MCF 10A (cell line): ENCODE measurements around the gene MYO1D. TPM values are rescaled to one million over a fixed set of nuclear protein-coding genes. Genes with fewer than 3 reads are reported as not detected.

ENCODE experiments used
- BruUV-seq: library from RNA; stranded (reverse); fragments of 400-500 nt; replicated peaks from 2 replicates; lab custom pipeline; 2021; lab: Mats Ljungman, UMichigan
- CTCF ChIA-PET: fragments of 300-600 bp; sonication (Branson Sonifier 250); formaldehyde crosslinking; extraction: SDS; loops from one replicate; lab custom pipeline; 2021; ENCODE audit warnings: antibody characterized with exemption, inconsistent platforms; lab: Yijun Ruan, JAX
- POLR2A ChIA-PET: fragments of 300-600, 350-650 bp; sonication (Branson Sonifier 250); formaldehyde crosslinking; extraction: SDS; loops from one replicate; lab custom pipeline; 2020; ENCODE audit warnings: antibody characterized with exemption, inconsistent platforms; lab: Yijun Ruan, JAX
- DNase-seq: peaks from one replicate; pipeline ENCODE4 v3.0.0-alpha.2; 2018; ENCODE audit not compliant: unreplicated experiment
- H3K27ac Mint-ChIP-seq: one replicate; pipeline ENCODE4 v1.8.0; 2022; ENCODE audit warnings: mild to moderate bottlenecking, low read depth, mixed read lengths; ENCODE audit not compliant: unreplicated experiment
- H3K27me3 Mint-ChIP-seq: one replicate; pipeline ENCODE4 v1.8.0; 2022; ENCODE audit warnings: mixed read lengths; ENCODE audit not compliant: insufficient read depth, unreplicated experiment
- H3K36me3 Mint-ChIP-seq: one replicate; pipeline ENCODE4 v1.8.0; 2022; ENCODE audit warnings: mild to moderate bottlenecking, moderate library complexity, mixed read lengths; ENCODE audit not compliant: insufficient read depth, unreplicated experiment
- H3K4me1 Mint-ChIP-seq: one replicate; pipeline ENCODE4 v1.8.0; 2022; ENCODE audit warnings: mixed read lengths; ENCODE audit not compliant: insufficient read depth, unreplicated experiment
- H3K4me3 Mint-ChIP-seq: one replicate; pipeline ENCODE4 v1.8.0; 2022; ENCODE audit warnings: mild to moderate bottlenecking, moderate library complexity, mixed read lengths; ENCODE audit not compliant: unreplicated experiment
- H3K9me3 Mint-ChIP-seq: one replicate; pipeline ENCODE4 v1.8.0; 2022; ENCODE audit warnings: mixed read lengths; ENCODE audit not compliant: unreplicated experiment
- CTCF ChIP-seq: fragments of 200-600 bp; IDR thresholded peaks from one replicate; pipeline ENCODE4 v1.8.0; 2022; ENCODE audit warnings: antibody characterized with exemption, mild to moderate bottlenecking; ENCODE audit not compliant: unreplicated experiment
- intact Hi-C: fragments of 100-400 bp; cut with micrococcal nuclease; formaldehyde crosslinking; loops from 2 replicates; pipeline ENCODE4 v1.14.1; 2022
- total RNA-seq: library from RNA; stranded (reverse); gene quantifications from 2 replicates; pipeline ENCODE4 v1.2.3, GENCODE V29; 2022

The MYO1D gene
- total RNA-seq, 1 experiment from 2014 or later: 30.5 TPM

- H3K27me3 Mint-ChIP-seq: no peaks in the 10 kb centered on the region
- no peak overlapping the region for H3K27ac Mint-ChIP-seq
- peaks cover 6% of the 10 kb centered on the region for H3K36me3 Mint-ChIP-seq
- intact Hi-C loops: no loop called here
- POLR2A ChIA-PET: no interaction called here
- no TSS peak for BruUV-seq
- no peak for TF ChIP-seq CTCF
- H3K4me3 Mint-ChIP-seq: no peak overlapping the region
- H3K4me1 Mint-ChIP-seq: no peaks in the 10 kb centered on the region
- H3K9me3 Mint-ChIP-seq: no peaks in the 10 kb centered on the region
- no peak for DNase-seq
- CTCF ChIA-PET: no interaction called here
These were observed 247.2 kb downstream of the MYO1D start for GRCh38 chr17:32629563-32630190.

- intact Hi-C loops: no loop called here
- CTCF ChIA-PET: interaction anchor here (1.3 kb wide), 1 partner anchor 31 kb away, joined by 5 read pairs; no protein-coding TSS in a partner anchor
- no TSS peak for BruUV-seq
- no peak overlapping the region for H3K4me3 Mint-ChIP-seq
- no peaks in the 10 kb centered on the region for H3K27me3 Mint-ChIP-seq
- H3K27ac Mint-ChIP-seq: no peak overlapping the region
- H3K36me3 Mint-ChIP-seq: peaks cover 6% of the 10 kb centered on the region
- no peak for TF ChIP-seq CTCF
- no peak for DNase-seq
- no peaks in the 10 kb centered on the region for H3K9me3 Mint-ChIP-seq
- POLR2A ChIA-PET: interaction anchor here (0.7 to 1.3 kb wide), 2 partner anchors 11 to 108 kb away, joined by 3 to 4 read pairs; no protein-coding TSS in a partner anchor
- no peaks in the 10 kb centered on the region for H3K4me1 Mint-ChIP-seq
These were observed 248.5 kb downstream of the MYO1D start for GRCh38 chr17:32628271-32629044.

GRCh38 chr17:32627239-32627996 is 249.5 kb downstream of the MYO1D start:
- POLR2A ChIA-PET: interaction anchor here (1.3 kb wide), 1 partner anchor 107 kb away, joined by 4 read pairs; no protein-coding TSS in a partner anchor
- CTCF ChIA-PET: no interaction called here
- no peak overlapping the region for H3K27ac Mint-ChIP-seq
- no peaks in the 10 kb centered on the region for H3K9me3 Mint-ChIP-seq
- H3K4me3 Mint-ChIP-seq: no peak overlapping the region
- H3K36me3 Mint-ChIP-seq: peaks cover 6% of the 10 kb centered on the region
- H3K4me1 Mint-ChIP-seq: peaks cover 2% of the 10 kb centered on the region
- BruUV-seq: no TSS peak
- DNase-seq: no peak
- intact Hi-C loops: no loop called here
- no peak for TF ChIP-seq CTCF
- H3K27me3 Mint-ChIP-seq: no peaks in the 10 kb centered on the region
